Common myeloid progenitor, CD34-positive (primary cell): ENCODE results near the gene SMAD5.

Experiments used
- CTCF ChIA-PET: fragments of 350-600 bp; sonication (Branson Sonifier 250); formaldehyde crosslinking; loops from one replicate; lab custom pipeline; 2021; ENCODE audit warnings: antibody characterized with exemption; lab: Charles Lee
- POLR2A ChIA-PET: fragments of 350-600 bp; sonication (Branson Sonifier 250); formaldehyde crosslinking; loops from one replicate; lab custom pipeline; 2021; ENCODE audit warnings: antibody characterized with exemption; lab: Charles Lee
- DNase-seq, 3 donors: peaks; one replicate each; pipeline versions ENCODE4 v3.0.0 to v3.0.0-alpha.2; 2013
- H3K27ac ChIP-seq, 2 experiments: 1 replicate in 1 of 2; 2 replicates in 1 of 2; pipeline ENCODE4 v1.7.0; 2013; ENCODE audit warnings: inconsistent platforms in 2 of 2, low read length in 2 of 2, mild to moderate bottlenecking in 2 of 2, low read depth in 1 of 2, moderate library complexity in 1 of 2; ENCODE audit not compliant: severe bottlenecking in 2 of 2, insufficient read depth in 1 of 2, poor library complexity in 1 of 2
- H3K27me3 ChIP-seq, 5 experiments: replicated peaks in 2 of 5; 1 replicate in 3 of 5; 2 replicates in 2 of 5; pipeline versions ENCODE4 v1.6.1 to v1.7.0; 2013; ENCODE audit warnings: low read length in 4 of 5, mild to moderate bottlenecking in 2 of 5, moderate library complexity in 2 of 5, inconsistent platforms in 1 of 5; ENCODE audit not compliant: insufficient read depth in 5 of 5, control insufficient read depth in 4 of 5
- H3K36me3 ChIP-seq, 4 experiments: 1 replicate in 2 of 4; 2 replicates in 2 of 4; pipeline versions ENCODE4 v1.6.1 to v1.7.0; 2013; ENCODE audit warnings: low read length in 3 of 4, control low read depth in 1 of 4, mild to moderate bottlenecking in 1 of 4; ENCODE audit not compliant: control insufficient read depth in 4 of 4, insufficient read depth in 4 of 4
- H3K4me1 ChIP-seq, 4 experiments: 1 replicate in 3 of 4; 2 replicates in 1 of 4; pipeline versions ENCODE4 v1.6.1 to v1.7.1; 2013; ENCODE audit warnings: low read length in 3 of 4, mild to moderate bottlenecking in 3 of 4, control low read depth in 1 of 4, inconsistent platforms in 1 of 4, moderate library complexity in 1 of 4; ENCODE audit not compliant: control insufficient read depth in 4 of 4, insufficient read depth in 4 of 4; ENCODE audit errors: control extremely low read depth in 1 of 4
- H3K4me3 ChIP-seq, 7 experiments: 1 replicate in 4 of 7; 2 replicates in 3 of 7; pipeline versions ENCODE4 v1.5.1 to v1.7.0; 2013; ENCODE audit warnings: mild to moderate bottlenecking in 7 of 7, low read length in 6 of 7, moderate library complexity in 6 of 7, inconsistent platforms in 2 of 7, low read depth in 2 of 7, control low read depth in 1 of 7; ENCODE audit not compliant: insufficient read depth in 4 of 7, control insufficient read depth in 1 of 7; ENCODE audit errors: extremely low read depth in 1 of 7
- H3K9me3 ChIP-seq, 5 experiments: 1 replicate in 4 of 5; 2 replicates in 1 of 5; pipeline versions ENCODE4 v1.6.1 to v1.7.1; 2013; ENCODE audit warnings: low read length in 4 of 5, mild to moderate bottlenecking in 2 of 5, inconsistent platforms in 1 of 5, low read depth in 1 of 5, moderate library complexity in 1 of 5; ENCODE audit not compliant: control insufficient read depth in 4 of 5, insufficient read depth in 2 of 5; ENCODE audit errors: control extremely low read depth in 1 of 5
- WGBS: methylation state at CpG from one replicate; pipeline ENCODE4 v1.1.5; 2013; ENCODE audit not compliant: insufficient coverage; 5-methylcytosine and 5-hydroxymethylcytosine counted together

SMAD5 gene

DNA sequence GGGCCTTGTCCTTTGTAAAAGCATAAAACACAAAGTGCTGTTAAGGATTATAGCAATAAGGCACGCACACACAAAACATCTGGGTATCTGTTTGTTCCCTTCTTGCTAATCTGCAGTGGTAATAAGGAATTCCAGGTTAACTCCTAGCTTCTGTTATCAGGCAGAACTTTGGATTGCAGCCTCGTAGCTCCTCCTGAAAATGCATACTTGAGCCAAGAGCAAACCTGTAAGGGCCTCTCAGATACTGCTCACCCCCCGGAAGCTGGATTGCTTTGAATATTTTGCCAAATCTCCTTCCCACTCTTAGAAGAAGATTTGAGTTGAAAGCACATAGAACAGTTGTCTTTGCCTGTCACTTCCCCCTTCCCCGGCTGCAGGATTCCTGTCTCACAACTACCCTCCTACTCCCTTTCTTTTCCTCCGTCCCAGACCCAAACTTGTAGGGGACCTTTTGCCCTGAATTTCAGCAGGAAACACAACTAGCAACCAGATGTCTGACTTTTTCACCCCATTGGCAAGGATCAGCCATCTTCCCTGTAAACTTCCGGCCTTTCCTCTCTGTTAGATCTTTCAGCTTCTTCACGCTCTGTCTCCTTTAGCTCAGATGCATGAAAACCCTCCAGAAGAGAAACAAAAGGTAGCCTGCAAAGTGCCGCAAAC is 28.2 kb upstream of the SMAD5 start:
- POLR2A ChIA-PET, result no interaction called here
- Histone ChIP-seq H3K27ac (no peak overlapping the region), H3K36me3 (no peaks in the 10 kb centered on the region), H3K9me3 (no peaks in the 10 kb centered on the region), H3K4me3 (no peak overlapping the region), H3K4me1 (no peaks in the 10 kb centered on the region), H3K27me3 (peaks cover 0 to 16% (median 0%) of the 10 kb centered on the region in 5 experiments)
- CTCF ChIA-PET, result interaction anchor here (0.8 to 1.2 kb wide), 2 partner anchors 17 to 30 kb away, joined by 3 read pairs; no protein-coding TSS in a partner anchor
- no peak for DNase-seq
- WGBS, result 83% methylated on average over 7 of the region's 8 CpGs

DNA sequence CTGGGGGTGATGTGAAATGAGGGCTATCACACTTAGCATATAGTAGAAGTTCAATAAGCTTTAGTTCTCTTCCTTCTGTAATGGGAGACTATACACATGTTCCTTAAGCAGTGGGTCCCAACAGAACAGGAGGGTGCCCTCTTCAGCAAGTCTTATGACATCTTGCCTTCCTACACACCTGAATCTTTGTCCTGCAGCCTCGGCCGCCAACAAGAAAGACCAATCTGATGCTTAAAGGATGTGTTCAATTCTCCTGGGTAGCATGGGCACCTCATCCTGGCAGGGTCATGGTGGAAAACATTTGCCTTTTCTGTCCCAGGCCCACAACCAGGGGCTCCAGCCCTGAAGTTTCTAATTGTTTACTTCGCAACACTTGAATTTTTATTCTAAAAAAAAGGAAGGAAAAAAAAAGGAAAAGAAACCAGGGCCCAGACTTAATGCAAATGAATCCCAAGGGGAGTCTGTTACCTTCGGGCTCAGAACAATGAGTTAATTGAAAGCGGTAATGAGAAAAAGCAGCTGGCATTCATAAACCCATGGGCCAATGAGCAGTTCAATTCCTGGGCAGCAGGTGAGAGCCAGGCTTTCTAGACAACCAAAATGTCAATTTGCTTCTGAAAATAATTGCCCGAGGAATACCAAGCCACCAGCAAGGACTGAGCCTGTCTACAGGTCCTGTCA is 26.2 kb upstream of the SMAD5 start:
- ChIA-PET POLR2A (no interaction called here), CTCF (no interaction called here)
- no peaks in the 10 kb centered on the region for H3K36me3 ChIP-seq
- DNase-seq, result no peak
- no peak overlapping the region for H3K4me3 ChIP-seq
- H3K9me3 ChIP-seq, result no peaks in the 10 kb centered on the region
- peaks cover 0 to 9% (median 0%) of the 10 kb centered on the region in 5 experiments for H3K27me3 ChIP-seq
- no peaks in the 10 kb centered on the region for H3K4me1 ChIP-seq
- 98% methylated on average over 5 of the region's 6 CpGs for WGBS
- H3K27ac ChIP-seq, result no peak overlapping the region

DNA sequence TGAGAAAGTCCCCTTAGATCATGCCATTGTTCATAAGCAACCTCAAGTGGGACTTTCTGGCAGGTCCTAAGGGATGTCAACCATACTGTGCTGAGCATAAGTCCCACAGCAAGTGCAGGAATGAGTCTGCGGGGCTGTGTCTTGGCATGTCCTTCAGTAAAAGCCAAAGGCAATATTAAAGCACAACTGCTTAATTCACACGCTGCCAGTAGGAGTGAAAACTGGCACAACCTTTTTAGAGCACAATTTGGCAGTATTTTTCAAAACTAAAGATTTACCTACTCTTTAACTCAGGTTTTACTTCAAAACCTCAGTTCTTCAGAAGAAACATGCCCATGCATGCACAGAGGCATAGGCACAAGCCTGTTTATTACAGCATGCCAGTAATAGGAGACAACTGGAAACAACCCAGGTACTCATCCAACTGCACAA is 24.4 kb upstream of the SMAD5 start:
- POLR2A ChIA-PET, result no interaction called here
- Histone ChIP-seq H3K27me3 (peaks cover 0 to 6% (median 0%) of the 10 kb centered on the region in 5 experiments), H3K4me1 (no peaks in the 10 kb centered on the region), H3K36me3 (no peaks in the 10 kb centered on the region), H3K4me3 (no peak overlapping the region), H3K9me3 (no peaks in the 10 kb centered on the region), H3K27ac (no peak overlapping the region)
- WGBS, result 91% methylated on average over 2 of the region's 2 CpGs
- no peak for DNase-seq
- CTCF ChIA-PET, result no interaction called here

DNA sequence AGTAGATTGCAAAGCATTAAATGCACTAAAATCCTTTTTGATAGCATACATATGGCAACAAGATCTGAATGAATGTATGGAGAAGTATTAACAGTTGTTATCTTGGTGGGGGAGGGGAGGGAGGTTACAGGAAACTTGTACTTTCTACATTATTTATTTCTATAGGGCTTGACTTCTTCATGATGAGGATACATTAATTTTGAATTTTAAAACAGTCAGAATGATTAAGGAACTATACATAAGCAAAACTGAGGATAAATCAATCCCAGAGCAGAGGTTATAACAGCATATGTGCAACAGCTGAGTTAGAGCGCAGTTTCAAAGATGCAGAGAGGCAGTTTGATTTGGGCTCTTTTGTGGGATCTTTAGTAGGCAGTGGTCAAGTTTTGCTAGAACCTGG is 23.9 kb upstream of the SMAD5 start:
- CTCF ChIA-PET, result no interaction called here
- DNase-seq, result no peak
- no CpG with 5 or more reads among the region's 1 CpG for WGBS
- no peaks in the 10 kb centered on the region for H3K9me3 ChIP-seq
- H3K27ac ChIP-seq, result no peak overlapping the region
- POLR2A ChIA-PET, result no interaction called here
- H3K27me3 ChIP-seq, result peaks cover 0 to 6% (median 0%) of the 10 kb centered on the region in 5 experiments
- H3K4me3 ChIP-seq, result no peak overlapping the region
- no peaks in the 10 kb centered on the region for H3K36me3 ChIP-seq
- H3K4me1 ChIP-seq, result no peaks in the 10 kb centered on the region

DNA sequence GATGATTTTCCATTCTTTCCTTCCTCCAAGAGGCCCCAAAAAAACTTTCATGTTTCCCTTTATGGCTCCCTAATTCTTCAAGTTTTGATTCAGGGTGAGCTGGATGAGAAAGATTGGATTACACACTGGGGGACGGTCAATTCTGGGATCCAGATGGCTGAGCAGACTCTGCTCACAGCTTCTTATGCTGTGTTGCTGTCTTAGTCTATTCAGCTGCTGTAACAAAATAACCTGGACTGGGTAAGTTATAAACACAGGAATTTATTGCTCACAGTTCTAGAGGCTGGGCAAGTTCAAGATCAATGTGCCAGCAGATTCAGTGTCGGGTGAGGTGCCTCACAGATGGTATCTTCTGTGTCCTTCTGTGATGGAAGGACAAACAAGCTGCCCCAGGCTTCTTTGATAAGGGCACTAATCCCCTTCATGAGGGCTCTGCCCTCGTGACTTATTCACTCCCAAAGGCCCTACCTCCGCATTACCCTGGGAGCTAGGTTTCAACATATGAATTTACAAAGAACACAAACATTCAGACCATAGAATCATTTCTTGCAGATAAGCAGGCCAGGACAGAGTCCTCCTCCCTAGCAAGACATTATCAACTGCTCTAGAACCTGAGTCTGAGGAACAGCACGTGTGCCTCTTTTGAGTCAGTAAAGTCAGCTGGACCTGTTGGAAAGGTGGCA is 23.1 kb upstream of the SMAD5 start:
- Histone ChIP-seq H3K4me3 (no peak overlapping the region), H3K9me3 (no peaks in the 10 kb centered on the region), H3K36me3 (no peaks in the 10 kb centered on the region), H3K27ac (no peak overlapping the region), H3K4me1 (no peaks in the 10 kb centered on the region), H3K27me3 (peaks cover 0 to 2% (median 0%) of the 10 kb centered on the region in 5 experiments)
- ChIA-PET POLR2A (no interaction called here), CTCF (no interaction called here)
- no peak for DNase-seq
- WGBS, result 100% methylated on average over 3 of the region's 5 CpGs

DNA sequence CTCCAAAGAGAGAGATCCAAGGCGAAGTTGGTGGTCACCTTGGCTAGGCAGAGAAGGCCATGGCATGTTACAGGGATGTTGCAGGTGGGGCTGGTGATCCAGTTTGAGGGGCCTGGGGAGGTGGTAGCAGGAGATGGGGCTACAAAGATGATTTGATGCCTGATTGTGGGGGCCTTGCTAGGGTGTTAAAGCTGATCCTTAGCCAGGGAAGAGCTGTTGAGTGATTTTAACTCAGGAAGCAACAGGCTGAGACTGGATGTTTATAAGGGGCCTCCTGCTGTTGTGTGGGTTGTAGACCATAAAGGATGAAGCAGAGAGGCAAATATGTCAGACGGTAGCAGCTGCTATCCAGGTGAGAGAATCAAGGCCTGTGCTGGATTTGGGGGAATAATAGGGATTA is 19.0 kb upstream of the SMAD5 start:
- POLR2A ChIA-PET, result interaction anchor here (1.2 kb wide), 1 partner anchor 19 kb away, joined by 3 read pairs; the partner anchor contains the start of gene SMAD5

More for the DNA sequence above, 19.0 kb upstream of the SMAD5 start:
- Histone ChIP-seq H3K27ac (no peak overlapping the region), H3K9me3 (no peaks in the 10 kb centered on the region), H3K4me1 (peaks cover 0 to 9% (median 6%) of the 10 kb centered on the region in 4 experiments), H3K36me3 (no peaks in the 10 kb centered on the region), H3K4me3 (no peak overlapping the region), H3K27me3 (no peaks in the 10 kb centered on the region)
- CTCF ChIA-PET, result interaction anchor here (1.2 kb wide), 1 partner anchor 12 kb away, joined by 3 read pairs; no protein-coding TSS in a partner anchor
- 86% methylated on average over 2 of the region's 2 CpGs for WGBS
- no peak for DNase-seq
